GM19035 (cell line): ENCODE measurements around the gene PTPRE.

Source experiments
- ATAC-seq: cut with Tn5 transposase; IDR thresholded peaks from one replicate; pipeline ENCODE4 v1.9.1; 2021; ENCODE audit not compliant: unreplicated experiment

Gene PTPRE

GRCh38 chr10:128018691-128019090 lies 111.8 kb downstream of the PTPRE start:
- ATAC-seq: no peak

GRCh38 chr10:128022261-128023196 lies 115.6 kb downstream of the PTPRE start:
- no peak for ATAC-seq

- no peak for ATAC-seq
Measured at GRCh38 chr10:128024426-128024825, 117.5 kb downstream of the PTPRE start.

GRCh38 chr10:128025437-128025836 lies 118.5 kb downstream of the PTPRE start:
- no peak for ATAC-seq

- ATAC-seq: no peak
Measured at GRCh38 chr10:128025951-128026350, 119.0 kb downstream of the PTPRE start.

- ATAC-seq: no peak
Measured at GRCh38 chr10:128026615-128027300, 119.9 kb downstream of the PTPRE start.

GRCh38 chr10:128027306-128027705 lies 120.4 kb downstream of the PTPRE start:
- ATAC-seq: no peak

- no peak for ATAC-seq
Measured at GRCh38 chr10:128027822-128028507, 121.1 kb downstream of the PTPRE start.

GRCh38 chr10:128028508-128029289 lies 121.8 kb downstream of the PTPRE start:
- ATAC-seq: no peak

- ATAC-seq: no peak
Measured at GRCh38 chr10:128029290-128029651, 122.4 kb downstream of the PTPRE start.

GRCh38 chr10:128029731-128030369 lies 122.9 kb downstream of the PTPRE start:
- no peak for ATAC-seq

- no peak for ATAC-seq
Measured at GRCh38 chr10:128030498-128031072, 123.7 kb downstream of the PTPRE start.

GRCh38 chr10:128031216-128031615 lies 124.3 kb downstream of the PTPRE start:
- no peak for ATAC-seq

- no peak for ATAC-seq
Measured at GRCh38 chr10:128032466-128032865, 125.6 kb downstream of the PTPRE start.

- ATAC-seq: peak; percentile 79
Measured at GRCh38 chr10:128035557-128035973, 128.7 kb downstream of the PTPRE start.

GRCh38 chr10:128036011-128036615 lies 129.2 kb downstream of the PTPRE start:
- ATAC-seq: no peak

- ATAC-seq: no peak
Measured at GRCh38 chr10:128036746-128037543, 130.0 kb downstream of the PTPRE start.

GRCh38 chr10:128040096-128040495 lies 133.2 kb downstream of the PTPRE start:
- no peak for ATAC-seq

GRCh38 chr10:128040681-128041080 lies 133.8 kb downstream of the PTPRE start:
- ATAC-seq: no peak
